ENCODE results near the gene WNT3A. TPM values are rescaled to one million over a fixed set of nuclear protein-coding genes. Genes with fewer than 3 reads are reported as not detected.

The WNT3A gene
- polyA plus RNA-seq, 1 of the 3 experiments (the other 2 are of a cell fraction), result not detected

DNA sequence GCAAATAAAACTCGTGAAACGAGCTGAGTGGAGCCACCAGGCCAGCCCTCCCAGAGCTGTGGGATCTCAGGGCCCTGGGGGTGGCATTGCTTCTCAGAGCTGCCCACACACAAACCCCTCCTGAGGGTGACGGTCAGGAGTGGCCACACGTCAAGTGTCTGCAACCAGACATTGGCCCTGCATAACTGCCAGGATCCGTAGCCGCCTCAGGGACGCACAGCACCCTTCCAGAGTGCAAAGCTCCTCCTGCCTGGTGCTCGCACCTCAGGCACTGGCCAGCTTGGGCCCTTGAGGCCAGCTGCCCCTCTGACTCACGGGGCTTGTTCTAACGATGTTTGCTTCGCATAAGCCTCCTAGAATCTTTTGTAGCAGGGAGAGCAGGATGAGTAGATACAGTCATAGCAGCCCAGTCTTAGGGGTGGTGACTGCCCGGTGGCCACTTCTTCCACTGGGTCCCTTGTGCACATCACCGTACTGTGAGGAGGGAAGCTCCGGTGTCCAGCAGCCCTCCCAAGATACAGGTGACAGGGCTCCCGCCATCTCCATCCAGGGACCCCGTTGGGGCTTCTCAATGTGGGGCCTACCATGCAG, 5.0 kb downstream of the WNT3A start (continued):
- TF ChIP-seq MEF2A (IDR thresholded peaks at IDR 0.05; ENCODE audit: borderline replicate concordance, low read depth) (no peak), CHD2 (IDR thresholded peaks at IDR 0.05; ENCODE audit: low read length, partially characterized antibody) (no peak), FOXM1 (IDR thresholded peaks at IDR 0.05; ENCODE audit: low read depth) (no peak), USF1 (IDR thresholded peaks at IDR 0.05; ENCODE audit: borderline replicate concordance, low read depth) (no peak), RAD21 (IDR thresholded peaks at IDR 0.05; ENCODE audit: low read length) (no peak), NFIC (IDR thresholded peaks at IDR 0.05; ENCODE audit: borderline replicate concordance) (no peak), EZH2phosphoT487 (IDR thresholded peaks at IDR 0.05; ENCODE audit: borderline replicate concordance, low read depth) (no peak), TEAD4 (IDR thresholded peaks at IDR 0.05; ENCODE audit: borderline replicate concordance, insufficient read depth) (no peak), TAF1 (IDR thresholded peaks at IDR 0.05; ENCODE audit: borderline replicate concordance, low read depth, low read length) (no peak)

DNA sequence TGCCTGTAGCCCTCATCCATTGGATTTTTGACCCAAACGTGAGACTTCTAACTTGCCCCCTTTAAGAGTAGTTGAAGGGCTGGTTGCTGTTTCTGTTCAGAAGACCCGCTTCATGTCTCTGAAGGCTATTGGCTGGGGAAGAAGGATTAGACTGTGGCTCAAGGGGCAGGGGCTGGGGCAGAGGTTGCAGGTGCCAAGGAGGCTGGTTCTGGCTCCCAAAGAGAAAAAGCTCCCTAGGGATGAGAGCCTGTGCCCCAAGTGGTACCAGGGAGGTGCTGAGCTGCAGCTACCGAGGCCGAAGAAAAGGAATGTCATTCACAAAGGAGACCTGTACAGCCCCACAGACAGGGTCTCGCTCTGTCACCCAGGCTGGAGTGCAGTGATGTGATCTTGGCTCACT, 5.8 kb downstream of the WNT3A start:
- ChIA-PET POLR2A (no interaction called here), CTCF (interaction anchor here (1.1 to 1.4 kb wide), 4 partner anchors 8 to 502 kb away, joined by 3 to 7 read pairs (median 4); no protein-coding TSS in a partner anchor)
- WGBS (ENCODE audit: low lambda C conversion rate), result 75% methylated on average over 4 of the region's 5 CpGs
- no peaks in the 10 kb centered on the region for H3K9me3 ChIP-seq
- no peak overlapping the region for H3K4me3 ChIP-seq (ENCODE audit: low read depth in 2 of 2, low read length in 1 of 2)
- H3K79me2 ChIP-seq (ENCODE audit: insufficient read depth), result no peaks in the 10 kb centered on the region
- no peaks in the 10 kb centered on the region for H4K20me1 ChIP-seq (ENCODE audit: insufficient read depth)
- no peak overlapping the region for H3K27ac ChIP-seq (ENCODE audit: low read depth in 2 of 2, low read length in 1 of 2)
- H3K27me3 ChIP-seq (ENCODE audit: insufficient read depth), result peaks cover 20% of the 10 kb centered on the region
- no peak for TF ChIP-seq FOSL2 (IDR thresholded peaks at IDR 0.05; ENCODE audit: borderline replicate concordance, low read depth)
- no peak for TF ChIP-seq MEF2A (IDR thresholded peaks at IDR 0.05; ENCODE audit: borderline replicate concordance, low read depth)
- no peak for TF ChIP-seq RCOR1 (IDR thresholded peaks at IDR 0.05; ENCODE audit: low read length)
- TF ChIP-seq, protein P1, sequence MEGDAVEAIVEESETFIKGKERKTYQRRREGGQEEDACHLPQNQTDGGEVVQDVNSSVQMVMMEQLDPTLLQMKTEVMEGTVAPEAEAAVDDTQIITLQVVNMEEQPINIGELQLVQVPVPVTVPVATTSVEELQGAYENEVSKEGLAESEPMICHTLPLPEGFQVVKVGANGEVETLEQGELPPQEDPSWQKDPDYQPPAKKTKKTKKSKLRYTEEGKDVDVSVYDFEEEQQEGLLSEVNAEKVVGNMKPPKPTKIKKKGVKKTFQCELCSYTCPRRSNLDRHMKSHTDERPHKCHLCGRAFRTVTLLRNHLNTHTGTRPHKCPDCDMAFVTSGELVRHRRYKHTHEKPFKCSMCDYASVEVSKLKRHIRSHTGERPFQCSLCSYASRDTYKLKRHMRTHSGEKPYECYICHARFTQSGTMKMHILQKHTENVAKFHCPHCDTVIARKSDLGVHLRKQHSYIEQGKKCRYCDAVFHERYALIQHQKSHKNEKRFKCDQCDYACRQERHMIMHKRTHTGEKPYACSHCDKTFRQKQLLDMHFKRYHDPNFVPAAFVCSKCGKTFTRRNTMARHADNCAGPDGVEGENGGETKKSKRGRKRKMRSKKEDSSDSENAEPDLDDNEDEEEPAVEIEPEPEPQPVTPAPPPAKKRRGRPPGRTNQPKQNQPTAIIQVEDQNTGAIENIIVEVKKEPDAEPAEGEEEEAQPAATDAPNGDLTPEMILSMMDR (IDR thresholded peaks at IDR 0.05), result no peak
- no peak for TF ChIP-seq ELF1 (IDR thresholded peaks at IDR 0.05)
- TF ChIP-seq, protein P2, sequence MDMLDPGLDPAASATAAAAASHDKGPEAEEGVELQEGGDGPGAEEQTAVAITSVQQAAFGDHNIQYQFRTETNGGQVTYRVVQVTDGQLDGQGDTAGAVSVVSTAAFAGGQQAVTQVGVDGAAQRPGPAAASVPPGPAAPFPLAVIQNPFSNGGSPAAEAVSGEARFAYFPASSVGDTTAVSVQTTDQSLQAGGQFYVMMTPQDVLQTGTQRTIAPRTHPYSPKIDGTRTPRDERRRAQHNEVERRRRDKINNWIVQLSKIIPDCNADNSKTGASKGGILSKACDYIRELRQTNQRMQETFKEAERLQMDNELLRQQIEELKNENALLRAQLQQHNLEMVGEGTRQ (IDR thresholded peaks at IDR 0.05; ENCODE audit: borderline replicate concordance, low read depth, low read length), result no peak
- no peak for TF ChIP-seq RFX5 (IDR thresholded peaks at IDR 0.05; ENCODE audit: low read length)
- TF ChIP-seq TAF1 (IDR thresholded peaks at IDR 0.05; ENCODE audit: borderline replicate concordance, low read depth, low read length), result no peak
- TF ChIP-seq EP300 (IDR thresholded peaks at IDR 0.05; ENCODE audit: borderline replicate concordance in 1 of 2, low read depth in 1 of 2, low read length in 1 of 2), result no peak
- no peak for TF ChIP-seq RXRA (IDR thresholded peaks at IDR 0.05; ENCODE audit: borderline replicate concordance, low read depth)
- no peak for TF ChIP-seq PBX3 (IDR thresholded peaks at IDR 0.05)
- no peak for TF ChIP-seq CHD2 (IDR thresholded peaks at IDR 0.05; ENCODE audit: low read length, partially characterized antibody)
- TF ChIP-seq, protein P3, sequence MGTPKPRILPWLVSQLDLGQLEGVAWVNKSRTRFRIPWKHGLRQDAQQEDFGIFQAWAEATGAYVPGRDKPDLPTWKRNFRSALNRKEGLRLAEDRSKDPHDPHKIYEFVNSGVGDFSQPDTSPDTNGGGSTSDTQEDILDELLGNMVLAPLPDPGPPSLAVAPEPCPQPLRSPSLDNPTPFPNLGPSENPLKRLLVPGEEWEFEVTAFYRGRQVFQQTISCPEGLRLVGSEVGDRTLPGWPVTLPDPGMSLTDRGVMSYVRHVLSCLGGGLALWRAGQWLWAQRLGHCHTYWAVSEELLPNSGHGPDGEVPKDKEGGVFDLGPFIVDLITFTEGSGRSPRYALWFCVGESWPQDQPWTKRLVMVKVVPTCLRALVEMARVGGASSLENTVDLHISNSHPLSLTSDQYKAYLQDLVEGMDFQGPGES (IDR thresholded peaks at IDR 0.05; ENCODE audit: low read depth, low read length), result no peak
- TF ChIP-seq FOXM1 (IDR thresholded peaks at IDR 0.05; ENCODE audit: low read depth), result no peak
- no peak for TF ChIP-seq YY1 (IDR thresholded peaks at IDR 0.05; ENCODE audit: low read depth)
- TF ChIP-seq TCF12 (IDR thresholded peaks at IDR 0.05), result no peak
- no peak for TF ChIP-seq ZBTB33 (IDR thresholded peaks at IDR 0.05; ENCODE audit: borderline replicate concordance, low read depth)
- no peak for TF ChIP-seq NRF1 (IDR thresholded peaks at IDR 0.05; ENCODE audit: low read depth, low read length)
- no peak for TF ChIP-seq RAD21 (IDR thresholded peaks at IDR 0.05; ENCODE audit: low read length)
- DNase-seq, result no peak
- H3K4me2 ChIP-seq, result no peak overlapping the region
- no peaks in the 10 kb centered on the region for H3K36me3 ChIP-seq (replicated peaks in 1 of 2; ENCODE audit: control insufficient read depth in 1 of 2, insufficient read depth in 2 of 2, low read length in 1 of 2)
- H3K9me2 ChIP-seq, result no peaks in the 10 kb centered on the region
- H3K9ac ChIP-seq, result no peak overlapping the region
- H2AFZ ChIP-seq (ENCODE audit: low read depth), result no peak overlapping the region
- H3K4me1 ChIP-seq (ENCODE audit: control insufficient read depth in 1 of 2, insufficient read depth in 2 of 2, low read depth in 1 of 2, low read length in 1 of 2), result peaks cover 0 to 6% of the 10 kb centered on the region in 2 experiments; a peak in 1 of 4 replicates
- no peaks in the 10 kb centered on the region for H3F3A ChIP-seq (replicated peaks; ENCODE audit: insufficient read depth)

Data from SK-N-SH (cell line).